DOHH2 (cell line): ENCODE data around the gene HIPK2.
"Not testable (repeated sequence)": the region's sequence is repeated elsewhere in the genome, so short reads cannot be mapped to it uniquely, and the experiment has no call there.

Source experiments
- H3F3A ChIP-seq: fragments of 200-600 bp; sonication (generic), shearing (Covaris generic); 2 replicates; pipeline ENCODE4 v1.6.0; 2016; ENCODE audit warnings: antibody characterized with exemption, mild to moderate bottlenecking; ENCODE audit not compliant: control insufficient read depth, insufficient read depth
- H3K27ac ChIP-seq: fragments of 200-600 bp; sonication (generic); 2 replicates; pipeline ENCODE4 v1.5.1; 2014; ENCODE audit warnings: low read depth, mild to moderate bottlenecking, low read length, moderate library complexity
- H3K27me3 ChIP-seq: fragments of 200-600 bp; sonication (generic); 2 replicates; pipeline ENCODE4 v1.6.1; 2014; ENCODE audit warnings: mild to moderate bottlenecking, low read length, mixed read lengths; ENCODE audit not compliant: control insufficient read depth
- H3K36me3 ChIP-seq: fragments of 200-600 bp; sonication (generic); 2 replicates; pipeline ENCODE4 v1.6.1; 2014; ENCODE audit warnings: mild to moderate bottlenecking, low read length, moderate library complexity, mixed read lengths; ENCODE audit not compliant: control insufficient read depth
- H3K4me1 ChIP-seq: fragments of 200-600 bp; sonication (generic); 2 replicates; pipeline ENCODE4 v1.6.1; 2014; ENCODE audit warnings: mild to moderate bottlenecking, low read length, mixed read lengths; ENCODE audit not compliant: control insufficient read depth
- H3K4me2 ChIP-seq: fragments of 200-600 bp; sonication (generic); 2 replicates; pipeline ENCODE4 v1.6.0; 2014; ENCODE audit warnings: mild to moderate bottlenecking, low read length, moderate library complexity
- H3K4me3 ChIP-seq: fragments of 200-600 bp; sonication (generic); 2 replicates; pipeline ENCODE4 v1.5.1; 2014; ENCODE audit warnings: mild to moderate bottlenecking, low read length, mixed read lengths
- H3K79me2 ChIP-seq: fragments of 200-600 bp; sonication (generic); 2 replicates; pipeline ENCODE4 v1.6.1; 2014; ENCODE audit warnings: mild to moderate bottlenecking, low read length, mixed read lengths; ENCODE audit not compliant: control insufficient read depth
- H3K9me2 ChIP-seq: fragments of 200-600 bp; sonication (generic); replicated peaks from 2 replicates; pipeline ENCODE4 v1.6.1; 2014; ENCODE audit warnings: mild to moderate bottlenecking, low read length, mixed read lengths; ENCODE audit not compliant: control insufficient read depth
- H3K9me3 ChIP-seq: fragments of 200-600 bp; sonication (generic); 2 replicates; pipeline ENCODE4 v1.6.1; 2014; ENCODE audit warnings: antibody characterized with exemption, low read length, mixed read lengths; ENCODE audit not compliant: control insufficient read depth, insufficient read depth
- H4K20me1 ChIP-seq: fragments of 200-600 bp; sonication (generic); 2 replicates; pipeline ENCODE4 v1.6.0; 2014; ENCODE audit warnings: low read depth, mild to moderate bottlenecking, antibody characterized with exemption, low read length, moderate library complexity; ENCODE audit not compliant: control insufficient read depth, insufficient read depth
- EZH2phosphoT487 ChIP-seq: fragments of 200-600 bp; sonication (generic); IDR thresholded peaks from 2 replicates; pipeline ENCODE4 v1.6.1; 2017; ENCODE audit warnings: borderline replicate concordance, mild to moderate bottlenecking, antibody characterized with exemption, low read length, moderate library complexity, mixed read lengths
- TF ChIP-seq, protein P1 (sequence below): fragments of 200-600 bp; sonication (generic); IDR thresholded peaks from one replicate; pipeline ENCODE4 v1.5.1; 2014; ENCODE audit warnings: antibody characterized with exemption, mild to moderate bottlenecking, low read depth, low read length; ENCODE audit not compliant: poor library complexity, severe bottlenecking

The HIPK2 gene

DNA sequence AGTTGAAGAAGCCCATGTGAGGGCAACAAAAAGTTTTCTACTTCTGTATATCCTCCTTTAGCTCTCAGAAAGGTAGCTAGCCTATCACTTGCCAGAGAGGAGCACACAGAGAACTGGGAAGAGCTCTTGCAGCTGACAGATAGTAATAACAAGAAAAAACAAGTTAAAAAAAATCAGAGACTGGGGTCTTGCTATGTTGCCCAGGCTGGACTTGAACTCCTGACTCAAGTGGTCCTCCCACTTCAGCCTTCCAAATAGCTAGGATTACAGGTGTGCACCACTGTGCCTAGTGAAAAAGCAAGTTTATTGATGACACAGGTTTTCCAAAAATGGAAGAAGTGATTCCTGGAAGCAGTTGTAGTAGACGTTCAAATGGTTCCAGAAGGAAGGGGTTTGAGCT, 160.7 kb downstream of the HIPK2 start:
- Histone ChIP-seq H3K4me1 (no peaks in the 10 kb centered on the region), H3K27me3 (no peaks in the 10 kb centered on the region), H3F3A (no peaks in the 10 kb centered on the region), H3K9me2 (no peaks in the 10 kb centered on the region), H3K79me2 (no peaks in the 10 kb centered on the region), H3K36me3 (no peaks in the 10 kb centered on the region), H3K4me3 (no peak overlapping the region), H3K27ac (no peak overlapping the region), H3K4me2 (no peak overlapping the region), H3K9me3 (no peaks in the 10 kb centered on the region), H4K20me1 (no peaks in the 10 kb centered on the region)
- TF ChIP-seq EZH2phosphoT487: no peak
- TF ChIP-seq, protein P1, sequence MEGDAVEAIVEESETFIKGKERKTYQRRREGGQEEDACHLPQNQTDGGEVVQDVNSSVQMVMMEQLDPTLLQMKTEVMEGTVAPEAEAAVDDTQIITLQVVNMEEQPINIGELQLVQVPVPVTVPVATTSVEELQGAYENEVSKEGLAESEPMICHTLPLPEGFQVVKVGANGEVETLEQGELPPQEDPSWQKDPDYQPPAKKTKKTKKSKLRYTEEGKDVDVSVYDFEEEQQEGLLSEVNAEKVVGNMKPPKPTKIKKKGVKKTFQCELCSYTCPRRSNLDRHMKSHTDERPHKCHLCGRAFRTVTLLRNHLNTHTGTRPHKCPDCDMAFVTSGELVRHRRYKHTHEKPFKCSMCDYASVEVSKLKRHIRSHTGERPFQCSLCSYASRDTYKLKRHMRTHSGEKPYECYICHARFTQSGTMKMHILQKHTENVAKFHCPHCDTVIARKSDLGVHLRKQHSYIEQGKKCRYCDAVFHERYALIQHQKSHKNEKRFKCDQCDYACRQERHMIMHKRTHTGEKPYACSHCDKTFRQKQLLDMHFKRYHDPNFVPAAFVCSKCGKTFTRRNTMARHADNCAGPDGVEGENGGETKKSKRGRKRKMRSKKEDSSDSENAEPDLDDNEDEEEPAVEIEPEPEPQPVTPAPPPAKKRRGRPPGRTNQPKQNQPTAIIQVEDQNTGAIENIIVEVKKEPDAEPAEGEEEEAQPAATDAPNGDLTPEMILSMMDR: no peak

DNA sequence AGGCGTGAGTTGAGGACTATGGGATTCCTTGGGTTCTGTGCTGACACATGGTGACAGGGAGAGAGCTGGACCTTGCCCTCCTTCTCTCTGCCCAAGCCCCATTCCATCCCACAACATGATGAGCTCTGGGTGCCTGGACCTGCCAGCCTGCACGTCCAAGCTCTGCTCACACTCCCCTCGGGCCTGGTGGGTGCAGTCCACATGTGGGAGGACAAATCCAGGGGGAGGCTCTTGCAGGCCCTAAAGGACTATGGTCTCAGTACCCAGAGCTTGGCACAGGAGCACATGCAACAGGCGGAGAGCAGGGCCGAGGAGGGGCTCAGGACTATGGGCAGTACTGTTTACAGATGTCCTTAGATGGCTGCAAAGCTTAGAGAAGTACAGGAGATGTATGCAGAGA, 162.9 kb downstream of the HIPK2 start:
- H3K36me3 ChIP-seq: no peaks in the 10 kb centered on the region
- 0 out of 2 replicates have a peak, but pooled peaks cover 3% of the 10 kb centered on the region for H3K27me3 ChIP-seq
- H3K4me3 ChIP-seq: no peak overlapping the region
- H3K79me2 ChIP-seq: no peaks in the 10 kb centered on the region
- no peaks in the 10 kb centered on the region for H3F3A ChIP-seq
- no peak overlapping the region for H3K4me2 ChIP-seq
- H3K9me2 ChIP-seq: no peaks in the 10 kb centered on the region
- TF ChIP-seq EZH2phosphoT487: no peak
- TF ChIP-seq, protein P1: no peak
- no peaks in the 10 kb centered on the region for H3K9me3 ChIP-seq
- H3K4me1 ChIP-seq: no peaks in the 10 kb centered on the region
- no peaks in the 10 kb centered on the region for H4K20me1 ChIP-seq
- H3K27ac ChIP-seq: no peak overlapping the region

DNA sequence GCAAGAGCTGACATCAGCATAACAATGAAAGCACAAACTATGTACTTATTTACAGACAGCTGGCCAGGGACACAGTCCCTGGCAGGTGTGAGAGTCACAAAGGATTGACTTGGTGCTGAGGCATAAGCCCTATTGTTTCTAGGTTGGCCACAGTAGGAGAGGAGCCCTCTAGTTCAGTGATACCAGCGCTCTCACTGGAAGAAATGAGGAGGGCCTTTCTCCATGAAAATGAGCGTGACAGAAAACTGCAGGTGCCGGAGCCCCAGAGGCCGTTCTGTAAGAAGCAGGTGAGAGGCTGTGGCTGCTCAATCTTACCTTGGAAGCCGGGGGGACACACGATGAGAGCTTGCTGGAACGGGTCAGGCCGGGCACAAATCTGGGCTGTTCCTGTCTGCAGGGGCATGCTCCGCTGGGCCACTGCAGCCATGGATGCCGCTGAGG, 163.8 kb downstream of the HIPK2 start:
- Histone ChIP-seq H3K79me2 (no peaks in the 10 kb centered on the region), H3F3A (no peaks in the 10 kb centered on the region), H3K27me3 (peaks cover 5% of the 10 kb centered on the region; the same call in 1 of the 2 replicates), H3K27ac (no peak overlapping the region), H3K9me3 (no peaks in the 10 kb centered on the region), H3K36me3 (no peaks in the 10 kb centered on the region), H3K4me1 (no peaks in the 10 kb centered on the region), H4K20me1 (no peaks in the 10 kb centered on the region), H3K4me2 (no peak overlapping the region), H3K4me3 (no peak overlapping the region), H3K9me2 (no peaks in the 10 kb centered on the region)
- no peak for TF ChIP-seq EZH2phosphoT487
- TF ChIP-seq, protein P1: no peak

DNA sequence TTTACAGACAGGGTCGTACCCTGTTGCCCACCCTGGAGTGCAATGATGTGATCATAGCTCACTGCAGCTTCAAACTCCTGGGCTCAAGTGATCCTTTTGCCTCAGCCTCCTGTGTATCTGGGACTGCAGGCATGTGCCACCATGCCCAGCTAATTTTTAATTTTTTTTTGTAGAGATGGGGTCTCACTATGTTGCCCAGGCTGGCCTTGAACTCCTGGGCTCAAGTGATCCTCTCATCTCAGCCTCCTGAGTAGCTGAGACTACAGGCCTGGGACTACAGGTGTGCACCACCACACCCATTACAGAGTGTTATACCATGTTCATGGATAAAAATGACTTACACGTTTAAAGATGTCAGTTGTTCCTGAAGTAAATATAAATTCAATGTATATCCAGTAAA, 166.2 kb downstream of the HIPK2 start:
- not testable (repeated sequence) for H3K27ac ChIP-seq, H3K79me2 ChIP-seq, H4K20me1 ChIP-seq, H3K4me3 ChIP-seq, H3K4me2 ChIP-seq, H3K9me2 ChIP-seq, H3K4me1 ChIP-seq, H3K9me3 ChIP-seq, H3F3A ChIP-seq, H3K36me3 ChIP-seq
- H3K27me3 ChIP-seq: peaks cover 14% of the 10 kb centered on the region
